Iris pigment epithelial cell (primary cell): ENCODE results near the gene MYRFL.
A peak's percentile ranks its signal among the peaks of the same experiment; 100 is the strongest.
"Not testable (repeated sequence)": the region's sequence is repeated elsewhere in the genome, so short reads cannot be mapped to it uniquely, and the experiment has no call there.

Source experiments
- DNase-seq: peaks from one replicate; pipeline ENCODE4 v3.0.0-alpha.2; 2011; ENCODE audit warnings: low read depth

The MYRFL gene

GRCh38 chr12:69843608-69844007 lies 18.6 kb downstream of the MYRFL start:
- no peak for DNase-seq

- DNase-seq, result no peak
Observed at GRCh38 chr12:69844416-69844815, 19.4 kb downstream of the MYRFL start.

GRCh38 chr12:69844836-69845235 lies 19.8 kb downstream of the MYRFL start:
- DNase-seq, result no peak

- no peak for DNase-seq
Observed at GRCh38 chr12:69846976-69847375, 21.9 kb downstream of the MYRFL start.

GRCh38 chr12:69851976-69852375 lies 26.9 kb downstream of the MYRFL start:
- peak; percentile 32 for DNase-seq

DNA sequence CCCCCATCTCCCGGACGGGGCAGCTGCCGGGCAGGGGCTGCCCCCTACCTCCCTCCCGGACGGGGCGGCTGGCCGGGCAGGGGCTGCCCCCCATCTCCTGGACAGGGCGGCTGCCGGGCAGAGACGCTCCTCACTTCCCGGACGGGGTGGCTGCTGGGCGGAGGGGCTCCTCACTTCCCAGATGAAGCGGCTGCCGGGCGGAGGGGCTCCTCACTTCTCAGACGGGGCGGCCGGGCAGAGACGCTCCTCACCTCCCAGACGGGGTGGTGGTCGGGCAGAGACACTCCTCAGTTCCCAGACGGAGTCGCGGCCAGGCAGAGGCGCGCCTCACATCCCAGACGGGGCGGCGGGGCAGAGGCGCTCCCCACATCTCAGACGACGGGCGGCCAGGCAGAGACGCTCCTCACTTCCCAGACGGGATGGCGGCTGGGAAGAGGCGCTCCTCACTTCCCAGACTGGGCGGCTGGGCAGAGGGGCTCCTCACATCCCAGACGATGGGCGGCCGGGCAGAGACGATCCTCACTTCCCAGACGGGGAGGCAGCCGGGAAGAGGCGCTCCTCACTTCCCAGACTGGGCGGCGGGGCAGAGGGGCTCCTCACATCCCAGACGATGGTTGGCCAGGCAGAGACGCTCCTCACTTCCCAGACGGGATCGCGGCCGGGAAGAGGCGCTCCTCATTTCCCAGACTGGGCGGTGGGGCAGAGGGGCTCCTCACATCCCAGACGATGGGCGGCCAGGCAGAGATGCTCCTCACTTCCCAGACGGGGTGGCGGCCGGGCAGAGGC lies 28.3 kb downstream of the MYRFL start:
- not testable (repeated sequence) for DNase-seq

DNA sequence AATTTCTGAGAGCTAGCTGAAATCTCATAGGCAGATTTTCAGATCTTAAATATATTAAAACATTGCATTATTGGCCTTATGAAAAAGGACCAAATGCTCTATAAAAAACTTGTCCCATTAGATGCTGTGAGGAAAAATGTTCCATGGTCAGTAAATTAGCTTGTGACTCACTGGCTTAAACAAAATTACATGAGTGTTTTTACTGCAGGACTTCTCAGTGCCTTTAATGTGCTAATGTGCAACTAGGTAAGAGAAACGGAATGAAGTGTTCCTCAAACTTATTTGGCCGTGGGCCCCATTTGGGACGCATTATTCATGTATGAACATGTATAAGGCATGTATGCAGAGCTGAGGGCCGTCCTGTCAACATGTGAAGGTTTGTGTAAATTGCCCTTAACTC lies 41.7 kb downstream of the MYRFL start:
- DNase-seq, result no peak

DNA sequence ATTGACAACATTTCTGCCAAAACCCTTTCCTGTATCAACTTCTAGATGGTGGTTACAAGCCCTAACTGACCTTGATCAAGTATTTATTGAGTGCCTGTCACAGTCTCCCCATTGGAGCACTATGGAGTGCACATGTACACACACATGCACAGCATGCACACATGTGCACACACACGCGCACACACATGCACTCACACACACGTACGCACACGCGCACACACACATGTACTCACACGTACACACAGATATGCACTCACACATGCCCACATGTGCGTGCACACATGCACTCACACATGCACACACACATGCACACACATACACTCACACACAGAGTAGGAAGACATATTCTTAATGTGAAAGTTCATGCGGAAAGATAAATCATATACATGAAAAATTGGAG lies 43.7 kb downstream of the MYRFL start:
- DNase-seq, result no peak

- peak; percentile 41 for DNase-seq
Observed at GRCh38 chr12:69872804-69873203, 47.8 kb downstream of the MYRFL start.

DNA sequence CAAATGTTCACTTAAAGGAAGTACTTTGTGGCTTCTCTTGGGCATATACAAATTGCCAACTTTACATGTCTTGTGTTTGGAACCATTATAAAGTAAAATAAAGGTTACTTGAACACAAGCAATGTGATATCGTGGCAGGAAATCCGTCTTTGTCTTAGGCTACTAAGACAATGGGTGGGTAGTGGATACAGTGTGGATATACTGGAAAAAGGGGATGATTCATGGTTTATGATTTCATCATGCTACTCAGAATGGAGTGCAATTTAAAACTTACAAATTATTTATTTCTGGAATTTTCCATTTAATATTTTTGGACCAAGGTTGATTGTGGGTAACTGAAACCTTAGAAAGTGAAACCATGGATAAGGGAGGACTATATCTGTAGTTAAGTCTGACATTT lies 48.4 kb downstream of the MYRFL start:
- DNase-seq, result peak; percentile 50

GRCh38 chr12:69874606-69875005 lies 49.6 kb downstream of the MYRFL start:
- DNase-seq, result no peak

DNA sequence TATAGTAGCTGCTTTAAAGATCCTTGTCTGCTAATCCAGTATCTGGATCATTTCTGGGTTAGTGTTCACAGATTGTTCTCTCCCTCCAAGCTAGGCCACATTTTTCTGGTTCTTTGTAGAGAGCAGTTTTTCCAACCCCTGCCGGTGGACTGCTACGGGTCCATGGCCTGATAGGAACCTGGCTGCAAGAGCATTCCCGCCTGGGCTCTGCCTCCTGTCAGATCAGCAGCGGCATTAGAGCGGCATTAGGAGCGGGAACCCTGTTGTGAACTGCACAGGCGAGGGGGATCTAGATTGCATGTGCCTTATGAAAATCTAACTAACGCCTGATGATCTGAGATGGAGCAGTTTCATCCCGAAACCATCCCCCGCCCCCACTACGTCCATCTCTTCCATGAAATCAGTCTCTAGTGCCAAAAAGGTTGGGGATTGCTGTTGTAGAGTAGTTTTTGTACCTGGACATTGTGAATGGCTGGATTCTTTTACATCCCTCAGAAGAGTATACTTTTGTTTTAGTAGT lies 50.4 kb downstream of the MYRFL start:
- DNase-seq, result no peak

DNA sequence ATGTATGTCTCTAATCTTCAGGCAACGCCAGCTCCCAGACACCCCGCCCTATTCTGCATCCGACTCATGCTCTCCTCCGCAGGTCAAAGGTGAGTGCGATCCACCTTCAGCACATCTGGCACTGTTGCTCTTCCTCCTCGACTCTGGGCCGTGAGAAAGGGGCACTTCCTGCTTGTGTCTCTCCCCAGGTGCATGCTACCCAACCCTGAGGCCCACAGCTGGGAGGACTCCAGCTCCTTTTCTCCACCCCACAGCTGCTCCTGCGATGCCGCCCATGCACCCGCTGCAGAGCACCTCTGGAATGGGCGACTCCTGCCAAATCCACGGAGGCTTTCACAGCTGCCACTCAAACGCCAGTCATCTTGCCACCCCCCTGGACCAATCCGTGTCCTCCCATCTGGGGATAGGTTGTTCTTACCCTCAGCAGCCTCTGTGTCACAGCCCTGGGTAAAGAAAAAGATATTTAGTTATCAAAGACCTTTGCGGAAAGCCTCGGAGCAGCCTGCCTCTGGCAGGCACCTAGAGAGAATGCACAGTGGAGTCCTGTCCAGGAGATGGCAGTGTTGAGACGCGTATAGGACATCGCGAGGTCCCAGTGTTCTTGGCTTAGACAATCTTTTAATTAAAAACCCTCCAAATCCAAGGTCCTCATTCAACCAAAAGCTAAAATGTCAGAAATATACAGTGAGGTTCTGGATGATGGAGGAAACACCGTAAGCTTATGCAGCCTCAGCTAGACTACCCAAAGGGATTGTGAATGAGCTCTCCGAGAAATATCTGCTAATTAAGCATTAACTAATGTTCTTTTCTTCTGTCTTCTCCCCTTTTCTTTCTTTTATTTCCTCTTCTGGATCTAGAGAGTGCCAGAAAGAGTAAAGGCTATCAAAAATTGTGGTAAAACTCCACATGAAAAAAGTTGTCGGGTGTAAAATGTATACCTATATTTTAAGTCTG lies 54.3 kb downstream of the MYRFL start:
- peak; percentile 69 for DNase-seq

DNA sequence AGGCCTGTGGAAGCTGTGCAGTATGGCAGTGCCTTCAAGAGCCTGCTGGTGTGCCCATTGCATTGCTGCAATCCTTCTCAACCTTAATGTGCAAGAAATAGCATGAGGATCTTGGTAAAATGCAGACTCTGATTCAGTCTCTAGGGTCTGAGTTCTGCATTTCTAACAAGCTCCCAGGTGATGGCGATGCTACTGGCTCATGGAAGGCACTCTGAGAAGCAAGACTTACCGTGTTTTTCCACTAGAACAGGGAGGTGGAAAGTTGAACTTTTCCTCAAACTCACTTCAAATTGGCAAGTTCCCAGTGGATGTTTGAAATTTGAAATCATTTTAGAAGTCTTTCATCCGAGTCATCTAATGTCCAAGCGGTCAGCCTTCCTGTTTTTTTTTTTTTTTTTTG lies 55.5 kb downstream of the MYRFL start:
- DNase-seq, result peak; percentile 30

- no peak for DNase-seq
Observed at GRCh38 chr12:69881771-69882170, 56.7 kb downstream of the MYRFL start.

GRCh38 chr12:69884386-69884785 lies 59.4 kb downstream of the MYRFL start:
- no peak for DNase-seq

- no peak for DNase-seq
Observed at GRCh38 chr12:69885658-69886057, 60.6 kb downstream of the MYRFL start.

GRCh38 chr12:69886109-69886508 lies 61.1 kb downstream of the MYRFL start:
- DNase-seq, result no peak

- no peak for DNase-seq
Observed at GRCh38 chr12:69886715-69887114, 61.7 kb downstream of the MYRFL start.

DNA sequence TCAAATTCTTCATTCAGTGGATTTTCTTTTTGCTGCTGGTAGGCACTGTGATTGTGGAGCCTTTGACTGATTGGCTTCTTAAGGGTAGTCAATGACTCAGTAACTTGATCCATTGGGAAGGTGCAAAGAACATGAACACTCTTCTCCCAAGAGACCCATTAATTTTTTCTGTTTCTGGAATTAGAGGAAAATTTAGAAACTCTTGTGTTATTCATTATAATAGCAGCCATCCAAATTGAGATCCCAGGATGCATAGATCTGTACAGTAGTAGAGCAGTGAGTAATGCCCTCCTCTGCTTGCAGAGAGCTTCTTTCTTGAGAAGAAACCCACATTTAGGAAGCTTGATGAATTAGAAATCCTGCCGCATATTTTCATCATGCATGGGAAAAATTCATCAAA lies 63.9 kb downstream of the MYRFL start:
- DNase-seq, result no peak

- DNase-seq, result no peak
Observed at GRCh38 chr12:69894800-69895383, 69.9 kb downstream of the MYRFL start.

GRCh38 chr12:69896653-69897381 lies 71.8 kb downstream of the MYRFL start:
- no peak for DNase-seq
